ENCODE data around the gene YBX1. TPM values are rescaled to one million over a fixed set of nuclear protein-coding genes. Genes with fewer than 3 reads are reported as not detected.

The YBX1 gene
- total and polyA plus RNA-seq, 2 of the 13 experiments (the other 11 are each of a cell fraction or from before 2014, with no cell fraction given) = 339 to 628 TPM

- TF ChIP-seq PRDM4 (CRISPR knock-in tag; IDR thresholded peaks at IDR 0.05; ENCODE audit: borderline replicate concordance) = no peak
- TF ChIP-seq TFDP2 (CRISPR knock-in tag; IDR thresholded peaks at IDR 0.05) = peak; percentile 82
- no peak for TF ChIP-seq ZNF484 (CRISPR knock-in tag; IDR thresholded peaks at IDR 0.05; ENCODE audit: borderline replicate concordance, low read depth)
- TF ChIP-seq HMG20B (CRISPR knock-in tag; conservative IDR thresholded peaks at IDR 0.05) = no peak
- 0 out of 2 replicates have a peak, but pooled peaks have one; percentile 49 for TF ChIP-seq ZNF577 (CRISPR knock-in tag; IDR thresholded peaks at IDR 0.05; ENCODE audit: borderline replicate concordance, low read depth)
- peak; percentile 70; the same call in 1 of the 2 replicates for TF ChIP-seq ZNF138 (CRISPR knock-in tag; IDR thresholded peaks at IDR 0.05; ENCODE audit: low read depth)
- no peak for TF ChIP-seq ZNF296 (CRISPR knock-in tag; conservative IDR thresholded peaks at IDR 0.05)
- no peak for TF ChIP-seq CEBPB (IDR thresholded peaks at IDR 0.05; ENCODE audit: borderline replicate concordance, low read depth, low read length)
- TF ChIP-seq MAF1 (CRISPR knock-in tag; IDR thresholded peaks at IDR 0.05; ENCODE audit: borderline replicate concordance) = no peak
- TF ChIP-seq MBD4 (IDR thresholded peaks at IDR 0.05; ENCODE audit: borderline replicate concordance, low read length) = no peak
- 0 out of 2 replicates have a peak, but pooled peaks have one; percentile 20 for TF ChIP-seq ZSCAN21 (CRISPR knock-in tag; IDR thresholded peaks at IDR 0.05; ENCODE audit: borderline replicate concordance)
- no peak; the same call in 1 of the 2 replicates for TF ChIP-seq REPIN1 (CRISPR knock-in tag; IDR thresholded peaks at IDR 0.05; ENCODE audit: borderline replicate concordance, low read depth)
- TF ChIP-seq ZNF687 (CRISPR knock-in tag; IDR thresholded peaks at IDR 0.05) = peak; percentile 93
- TF ChIP-seq PPARG (CRISPR knock-in tag; conservative IDR thresholded peaks at IDR 0.05) = no peak
- TF ChIP-seq DNMT1 (CRISPR knock-in tag; IDR thresholded peaks at IDR 0.05) = no peak
- TF ChIP-seq ZNF496 (CRISPR knock-in tag; IDR thresholded peaks at IDR 0.05; ENCODE audit: insufficient replicate concordance) = no peak
- TF ChIP-seq TBP (CRISPR knock-in tag; IDR thresholded peaks at IDR 0.05) = no peak
- no peak for TF ChIP-seq NR1H2 (CRISPR knock-in tag; IDR thresholded peaks at IDR 0.05; ENCODE audit: borderline replicate concordance, low read depth)
- TF ChIP-seq REXO4 (CRISPR knock-in tag; IDR thresholded peaks at IDR 0.05; ENCODE audit: borderline replicate concordance) = no peak
- TF ChIP-seq EEA1 (CRISPR knock-in tag; IDR thresholded peaks at IDR 0.05; ENCODE audit: borderline replicate concordance) = 0 out of 2 replicates have a peak, but pooled peaks have one; percentile 28
- no peak for TF ChIP-seq DDIT3 (CRISPR knock-in tag; IDR thresholded peaks at IDR 0.05)
Observed at GRCh38 chr1:42681741-42682483, at the start of gene YBX1 (continued).

Data from HepG2 (cell line).